NCI-H345 (cell line): Measurements from ENCODE around the gene NEGR1.

Experiments
- DNase-seq: peaks from one replicate; lab custom pipeline; 2025; lab: John Stamatoyannopoulos, UW

The NEGR1 gene

GRCh38 chr1:72023063-72023930 lies 259.0 kb downstream of the NEGR1 start:
- DNase-seq: no peak

GRCh38 chr1:72018562-72018961 lies 263.8 kb downstream of the NEGR1 start:
- DNase-seq: no peak

GRCh38 chr1:72015006-72015405 lies 267.3 kb downstream of the NEGR1 start:
- DNase-seq: no peak

- DNase-seq: no peak
Measured at GRCh38 chr1:72013161-72013560, 269.2 kb downstream of the NEGR1 start.

GRCh38 chr1:72011721-72012120 lies 270.6 kb downstream of the NEGR1 start:
- DNase-seq: no peak

- DNase-seq: peak; percentile 9
Measured at GRCh38 chr1:72010094-72010431, 272.3 kb downstream of the NEGR1 start.

GRCh38 chr1:72009173-72010093 lies 272.9 kb downstream of the NEGR1 start:
- no peak for DNase-seq

- DNase-seq: no peak
Measured at GRCh38 chr1:72007312-72007711, 275.0 kb downstream of the NEGR1 start.

GRCh38 chr1:72006092-72006491 lies 276.2 kb downstream of the NEGR1 start:
- DNase-seq: no peak

GRCh38 chr1:72003092-72003491 lies 279.2 kb downstream of the NEGR1 start:
- no peak for DNase-seq

- peak; percentile 46 for DNase-seq
Measured at GRCh38 chr1:72000809-72001208, 281.5 kb downstream of the NEGR1 start.

GRCh38 chr1:71994646-71995045 lies 287.7 kb downstream of the NEGR1 start:
- DNase-seq: no peak

- no peak for DNase-seq
Measured at GRCh38 chr1:71987181-71987580, 295.2 kb downstream of the NEGR1 start.

GRCh38 chr1:71986160-71986559 lies 296.2 kb downstream of the NEGR1 start:
- DNase-seq: no peak

GRCh38 chr1:71980556-71980955 lies 301.8 kb downstream of the NEGR1 start:
- no peak for DNase-seq

- DNase-seq: no peak
Measured at GRCh38 chr1:71979882-71980281, 302.5 kb downstream of the NEGR1 start.

GRCh38 chr1:71967670-71968069 lies 314.7 kb downstream of the NEGR1 start:
- DNase-seq: no peak

- DNase-seq: no peak
Measured at GRCh38 chr1:71964188-71964587, 318.2 kb downstream of the NEGR1 start.

- no peak for DNase-seq
Measured at GRCh38 chr1:71956613-71957285, 325.6 kb downstream of the NEGR1 start.

GRCh38 chr1:71950579-71950978 lies 331.8 kb downstream of the NEGR1 start:
- no peak for DNase-seq

- no peak for DNase-seq
Measured at GRCh38 chr1:71949681-71950080, 332.7 kb downstream of the NEGR1 start.

- DNase-seq: no peak
Measured at GRCh38 chr1:71948561-71948960, 333.8 kb downstream of the NEGR1 start.
